ENCODE results near the gene MDGA2.

The MDGA2 gene

GRCh38 chr14:47390831-47391504, 284.4 kb downstream of the MDGA2 start:
- no peaks in the 10 kb centered on the region for H3K27me3 ChIP-seq (ENCODE audit: insufficient read depth, low read depth)
- no peak overlapping the region for H2AFZ ChIP-seq (ENCODE audit: low read depth)
- H3K9ac ChIP-seq, result no peak overlapping the region
- H4K20me1 ChIP-seq (ENCODE audit: insufficient read depth), result no peaks in the 10 kb centered on the region
- H3K4me2 ChIP-seq, result no peak overlapping the region
- no peaks in the 10 kb centered on the region for H3K79me2 ChIP-seq (ENCODE audit: insufficient read depth, low read depth)
- H3K4me3 ChIP-seq (IDR thresholded peaks at IDR 0.05; ENCODE audit: insufficient read depth, low read depth, low read length), result no peak overlapping the region
- TF ChIP-seq CTCF (conservative IDR thresholded peaks at IDR 0.05; ENCODE audit: low read depth, low read length), result no peak
- H3K27ac ChIP-seq, result no peak overlapping the region
- H3K36me3 ChIP-seq (ENCODE audit: insufficient read depth), result no peaks in the 10 kb centered on the region
- no peaks in the 10 kb centered on the region for H3K4me1 ChIP-seq (ENCODE audit: low read depth, poor library complexity, severe bottlenecking)

GRCh38 chr14:47389535-47389934, 285.9 kb downstream of the MDGA2 start:
- Histone ChIP-seq H4K20me1 (ENCODE audit: insufficient read depth) (no peaks in the 10 kb centered on the region), H3K4me1 (ENCODE audit: low read depth, poor library complexity, severe bottlenecking) (no peaks in the 10 kb centered on the region), H3K9ac (no peak overlapping the region), H3K27me3 (ENCODE audit: insufficient read depth, low read depth) (no peaks in the 10 kb centered on the region), H3K4me2 (no peak overlapping the region), H2AFZ (ENCODE audit: low read depth) (no peak overlapping the region), H3K4me3 (IDR thresholded peaks at IDR 0.05; ENCODE audit: insufficient read depth, low read depth, low read length) (no peak overlapping the region), H3K27ac (no peak overlapping the region), H3K36me3 (ENCODE audit: insufficient read depth) (no peaks in the 10 kb centered on the region), H3K79me2 (ENCODE audit: insufficient read depth, low read depth) (no peaks in the 10 kb centered on the region)
- TF ChIP-seq CTCF (conservative IDR thresholded peaks at IDR 0.05; ENCODE audit: low read depth, low read length), result no peak

- no peak for TF ChIP-seq CTCF (conservative IDR thresholded peaks at IDR 0.05; ENCODE audit: low read depth, low read length)
- H3K79me2 ChIP-seq (ENCODE audit: insufficient read depth, low read depth), result no peaks in the 10 kb centered on the region
- no peaks in the 10 kb centered on the region for H4K20me1 ChIP-seq (ENCODE audit: insufficient read depth)
- no peak overlapping the region for H2AFZ ChIP-seq (ENCODE audit: low read depth)
- no peak overlapping the region for H3K4me3 ChIP-seq (IDR thresholded peaks at IDR 0.05; ENCODE audit: insufficient read depth, low read depth, low read length)
- no peaks in the 10 kb centered on the region for H3K36me3 ChIP-seq (ENCODE audit: insufficient read depth)
- H3K4me1 ChIP-seq (ENCODE audit: low read depth, poor library complexity, severe bottlenecking), result no peaks in the 10 kb centered on the region
- no peak overlapping the region for H3K9ac ChIP-seq
- no peak overlapping the region for H3K4me2 ChIP-seq
- no peaks in the 10 kb centered on the region for H3K27me3 ChIP-seq (ENCODE audit: insufficient read depth, low read depth)
- H3K27ac ChIP-seq, result no peak overlapping the region
Measured at GRCh38 chr14:47366006-47366405, 309.4 kb downstream of the MDGA2 start.

GRCh38 chr14:47365233-47365632, 310.2 kb downstream of the MDGA2 start:
- H3K4me1 ChIP-seq (ENCODE audit: low read depth, poor library complexity, severe bottlenecking), result no peaks in the 10 kb centered on the region
- H4K20me1 ChIP-seq (ENCODE audit: insufficient read depth), result no peaks in the 10 kb centered on the region
- TF ChIP-seq CTCF (conservative IDR thresholded peaks at IDR 0.05; ENCODE audit: low read depth, low read length), result no peak
- no peaks in the 10 kb centered on the region for H3K36me3 ChIP-seq (ENCODE audit: insufficient read depth)
- H3K79me2 ChIP-seq (ENCODE audit: insufficient read depth, low read depth), result no peaks in the 10 kb centered on the region
- H3K9ac ChIP-seq, result no peak overlapping the region
- H2AFZ ChIP-seq (ENCODE audit: low read depth), result no peak overlapping the region
- H3K4me3 ChIP-seq (IDR thresholded peaks at IDR 0.05; ENCODE audit: insufficient read depth, low read depth, low read length), result no peak overlapping the region
- no peak overlapping the region for H3K4me2 ChIP-seq
- H3K27me3 ChIP-seq (ENCODE audit: insufficient read depth, low read depth), result no peaks in the 10 kb centered on the region
- no peak overlapping the region for H3K27ac ChIP-seq

Measured in KMS-11 (cell line).